22Rv1 (cell line): ENCODE results near the gene PLA2G7.

ENCODE experiments used
- ZFX ChIP-seq: fragments of 450-650 bp; IDR thresholded peaks from 2 replicates; pipeline ENCODE4 v1.6.1; 2017; ENCODE audit warnings: antibody characterized with exemption, borderline replicate concordance
- TF ChIP-seq, protein P1 (sequence below): fragments of 450-650 bp; IDR thresholded peaks from 2 replicates; pipeline ENCODE4 v1.5.1; 2017; ENCODE audit warnings: mild to moderate bottlenecking

DNA sequence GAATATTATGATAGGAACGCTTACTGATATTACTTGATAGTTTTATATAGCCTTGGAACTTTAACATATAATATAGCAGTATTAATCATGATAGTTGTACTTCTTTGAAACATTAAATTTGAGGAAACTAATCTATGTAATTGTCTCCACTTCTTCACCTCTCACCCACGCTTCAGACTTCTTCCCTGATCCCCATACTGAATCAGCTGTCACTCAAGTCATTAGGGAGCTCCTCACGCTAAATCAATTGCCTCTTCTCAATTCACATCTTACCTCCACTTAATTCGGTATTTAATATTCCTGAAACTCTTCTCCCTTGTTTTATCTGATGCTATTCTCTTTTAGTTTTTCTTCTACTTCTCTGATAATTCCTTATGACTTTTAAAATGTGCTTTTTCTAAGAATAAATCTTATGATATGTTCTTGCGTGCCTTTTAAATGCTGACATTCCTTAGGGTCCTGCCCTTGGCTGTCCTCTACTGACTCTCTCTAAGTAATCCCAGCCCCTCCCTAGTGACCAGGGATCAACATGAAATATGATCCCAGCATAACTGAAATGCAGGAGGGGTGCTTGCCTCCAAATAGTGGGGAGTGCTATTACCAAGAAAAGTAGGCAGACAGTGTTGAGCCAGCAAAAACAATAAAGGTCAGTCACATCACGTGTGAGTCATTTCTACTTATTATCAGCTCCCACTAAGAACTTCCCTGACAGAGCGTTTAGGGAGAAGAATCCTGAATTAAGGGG, 21.5 kb upstream of the PLA2G7 start:
- TF ChIP-seq, protein P1, sequence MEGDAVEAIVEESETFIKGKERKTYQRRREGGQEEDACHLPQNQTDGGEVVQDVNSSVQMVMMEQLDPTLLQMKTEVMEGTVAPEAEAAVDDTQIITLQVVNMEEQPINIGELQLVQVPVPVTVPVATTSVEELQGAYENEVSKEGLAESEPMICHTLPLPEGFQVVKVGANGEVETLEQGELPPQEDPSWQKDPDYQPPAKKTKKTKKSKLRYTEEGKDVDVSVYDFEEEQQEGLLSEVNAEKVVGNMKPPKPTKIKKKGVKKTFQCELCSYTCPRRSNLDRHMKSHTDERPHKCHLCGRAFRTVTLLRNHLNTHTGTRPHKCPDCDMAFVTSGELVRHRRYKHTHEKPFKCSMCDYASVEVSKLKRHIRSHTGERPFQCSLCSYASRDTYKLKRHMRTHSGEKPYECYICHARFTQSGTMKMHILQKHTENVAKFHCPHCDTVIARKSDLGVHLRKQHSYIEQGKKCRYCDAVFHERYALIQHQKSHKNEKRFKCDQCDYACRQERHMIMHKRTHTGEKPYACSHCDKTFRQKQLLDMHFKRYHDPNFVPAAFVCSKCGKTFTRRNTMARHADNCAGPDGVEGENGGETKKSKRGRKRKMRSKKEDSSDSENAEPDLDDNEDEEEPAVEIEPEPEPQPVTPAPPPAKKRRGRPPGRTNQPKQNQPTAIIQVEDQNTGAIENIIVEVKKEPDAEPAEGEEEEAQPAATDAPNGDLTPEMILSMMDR: no peak
- no peak for TF ChIP-seq ZFX
